GM12875 (cell line): Measurements from ENCODE around the gene CENPS.

Experiments used
- H3K4me3 ChIP-seq: one replicate; pipeline ENCODE4 v1.5.1; 2011; ENCODE audit warnings: low read depth, low read length, control low read depth
- CTCF ChIP-seq: IDR thresholded peaks from 2 replicates; pipeline ENCODE4 v1.5.1; 2011; ENCODE audit warnings: low read depth, mild to moderate bottlenecking, control low read depth, inconsistent platforms, low read length, moderate library complexity, borderline replicate concordance; ENCODE audit not compliant: insufficient read depth

Gene CENPS

GRCh38 chr1:10432910-10433700, 2.9 kb downstream of the CENPS start:
- TF ChIP-seq CTCF, result no peak
- no peak overlapping the region for H3K4me3 ChIP-seq

DNA sequence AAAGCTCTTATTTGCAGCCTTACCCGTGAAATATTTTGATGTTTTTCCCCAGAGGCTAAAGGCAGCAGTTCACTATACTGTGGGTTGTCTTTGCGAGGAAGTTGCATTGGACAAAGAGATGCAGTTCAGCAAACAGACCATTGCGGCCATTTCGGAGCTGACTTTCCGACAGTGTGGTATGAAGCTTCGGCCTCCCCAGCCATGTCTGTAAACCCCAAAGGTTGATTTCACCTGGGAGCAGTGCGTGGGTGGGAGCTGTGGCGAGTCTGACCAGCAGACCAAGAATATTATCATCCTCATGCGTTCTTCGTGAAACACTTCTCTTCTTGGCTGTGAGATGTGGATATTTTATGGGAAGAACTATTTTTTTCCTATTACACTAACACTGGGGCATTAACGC, 3.6 kb downstream of the CENPS start:
- H3K4me3 ChIP-seq, result no peak overlapping the region
- no peak for TF ChIP-seq CTCF

DNA sequence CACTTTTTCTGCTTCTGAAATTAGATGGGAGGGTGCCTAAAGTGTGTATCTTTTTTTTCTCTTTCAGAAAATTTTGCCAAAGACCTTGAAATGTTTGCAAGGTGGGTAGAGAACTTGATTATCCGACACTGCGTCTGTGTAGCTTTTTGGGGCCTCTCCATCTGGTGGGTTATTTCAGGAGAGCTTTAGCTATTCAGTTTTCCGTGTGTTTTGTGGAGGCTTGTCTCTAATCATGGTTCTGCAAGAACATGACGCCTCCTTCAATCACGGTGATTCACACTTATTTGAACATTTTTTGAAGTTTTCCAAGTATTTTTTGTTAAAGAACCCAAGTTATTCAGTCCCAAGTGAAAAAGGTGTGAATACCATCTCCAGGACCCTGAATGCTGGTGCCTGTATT, 4.4 kb downstream of the CENPS start:
- no peak for TF ChIP-seq CTCF
- H3K4me3 ChIP-seq, result no peak overlapping the region

GRCh38 chr1:10437052-10437451, 6.8 kb downstream of the CENPS start:
- no peak for TF ChIP-seq CTCF
- H3K4me3 ChIP-seq, result no peak overlapping the region

GRCh38 chr1:10438677-10439163, 8.5 kb downstream of the CENPS start:
- H3K4me3 ChIP-seq, result no peak overlapping the region
- no peak for TF ChIP-seq CTCF

DNA sequence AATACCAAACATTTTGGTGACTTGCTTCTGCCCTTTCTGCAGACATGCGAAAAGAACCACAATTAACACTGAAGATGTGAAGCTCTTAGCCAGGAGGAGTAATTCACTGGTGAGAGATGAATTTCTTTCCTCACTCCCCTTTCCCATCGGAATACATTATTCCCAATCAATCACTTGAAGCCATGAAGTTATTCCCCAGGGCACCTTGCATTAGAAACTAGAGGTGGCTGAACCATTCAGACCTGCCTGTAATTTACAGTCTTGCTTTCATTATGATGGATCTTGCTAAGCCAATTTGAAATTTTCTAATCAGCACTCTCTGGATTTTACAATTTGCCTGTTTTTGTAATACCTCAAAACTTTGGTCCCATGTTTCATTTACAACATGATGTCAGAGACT, 10.1 kb downstream of the CENPS start:
- no peak for TF ChIP-seq CTCF
- H3K4me3 ChIP-seq, result no peak overlapping the region

GRCh38 chr1:10440794-10441193, 10.6 kb downstream of the CENPS start:
- no peak overlapping the region for H3K4me3 ChIP-seq

More at GRCh38 chr1:10440794-10441193, 10.6 kb downstream of the CENPS start:
- TF ChIP-seq CTCF, result no peak
